GM19240 (cell line): ENCODE data around the gene TEX10.
"Not testable (repeated sequence)": the region's sequence is repeated elsewhere in the genome, so short reads cannot be mapped to it uniquely, and the experiment has no call there.

Experiments used
- DNase-seq: peaks from one replicate; pipeline ENCODE4 v3.0.0; 2011; ENCODE audit warnings: low spot score; ENCODE audit not compliant: insufficient read length

Gene TEX10

GRCh38 chr9:100350188-100350587 lies 2.6 kb downstream of the TEX10 start:
- DNase-seq, result no peak

- no peak for DNase-seq
Measured at GRCh38 chr9:100346836-100347235, 5.9 kb downstream of the TEX10 start.

DNA sequence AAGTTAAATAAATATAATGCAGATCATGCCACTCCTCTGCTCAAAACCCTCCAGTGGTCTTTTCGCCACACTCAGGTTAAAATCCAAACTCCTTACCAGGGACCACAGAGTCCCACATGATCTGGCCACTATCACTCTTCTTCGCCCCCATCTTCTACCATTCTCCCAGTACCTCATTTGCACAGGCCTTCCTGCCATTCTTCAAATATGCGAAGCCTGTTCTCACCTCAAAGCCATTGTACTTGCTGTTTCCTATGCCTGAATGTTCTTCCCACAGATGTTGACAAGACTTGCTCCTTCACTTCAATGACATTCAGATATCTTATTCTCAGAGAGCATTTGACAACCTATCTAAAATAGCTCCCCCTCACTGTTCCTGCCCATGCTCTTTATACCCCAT lies 10.9 kb downstream of the TEX10 start:
- no peak for DNase-seq

DNA sequence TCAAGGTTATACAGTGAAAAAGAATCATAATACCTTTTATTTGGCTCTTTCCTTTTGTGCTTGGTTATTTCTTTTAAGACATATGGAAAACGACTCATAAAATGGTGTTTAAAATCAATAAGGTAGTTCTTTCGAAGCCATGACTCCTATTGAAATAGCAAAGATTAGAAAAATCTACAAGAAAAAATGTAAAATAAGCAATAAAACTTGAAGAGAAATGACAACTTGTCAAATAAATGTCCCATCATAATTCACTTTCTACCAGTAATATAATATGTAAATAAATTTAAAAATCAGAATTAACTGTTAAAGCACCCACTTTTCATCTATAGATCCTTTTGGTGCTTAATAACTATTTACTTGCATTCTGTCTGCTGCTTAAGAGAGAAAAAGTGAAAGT lies 12.5 kb downstream of the TEX10 start:
- no peak for DNase-seq

DNA sequence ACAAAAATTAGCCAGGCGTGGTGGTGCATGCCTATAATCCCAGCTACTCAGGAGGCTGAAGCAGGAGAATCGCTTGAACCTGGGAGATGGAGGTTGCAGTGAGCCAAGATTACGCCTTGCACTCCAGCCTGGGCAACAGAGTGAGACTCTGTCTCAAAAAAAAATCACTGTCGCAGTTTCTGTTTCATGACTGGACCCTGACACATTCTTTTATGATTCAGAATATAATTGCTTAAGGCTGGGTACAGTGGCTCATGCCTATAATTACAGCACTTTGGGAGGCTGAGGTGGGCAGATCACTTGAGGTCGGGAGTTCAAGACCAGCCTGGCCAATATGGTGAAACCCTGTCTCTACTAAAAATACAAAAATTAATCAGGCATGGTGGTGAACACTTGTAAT lies 14.0 kb downstream of the TEX10 start:
- DNase-seq, result not testable (repeated sequence)

DNA sequence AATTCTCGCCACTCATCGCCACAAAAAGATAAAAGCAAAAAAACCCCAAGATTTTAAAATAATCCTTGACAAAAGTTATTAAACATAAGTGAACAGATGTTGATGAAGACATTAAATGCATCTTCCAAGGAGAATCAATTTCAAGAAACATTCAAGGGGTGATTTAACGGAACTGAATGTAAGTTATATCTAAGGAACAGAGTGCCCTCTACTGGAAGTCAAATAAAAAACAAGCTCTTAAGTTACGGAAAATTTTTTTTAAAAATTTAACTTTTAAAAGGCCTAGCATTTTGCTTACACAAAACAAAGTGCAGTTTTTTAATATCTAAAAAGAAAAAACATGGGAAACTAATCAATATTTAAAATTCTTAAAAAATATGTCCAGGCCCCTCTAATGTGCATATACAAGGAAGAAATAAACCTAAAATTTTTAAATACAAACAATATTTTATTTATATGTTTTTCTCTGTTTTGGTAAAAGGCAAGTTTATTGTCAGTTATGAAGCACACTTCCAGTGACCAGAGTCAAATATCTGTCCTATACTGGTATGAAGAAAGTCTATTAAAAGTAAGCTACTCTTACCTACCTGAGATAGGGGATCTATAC lies 28.0 kb downstream of the TEX10 start:
- no peak for DNase-seq

DNA sequence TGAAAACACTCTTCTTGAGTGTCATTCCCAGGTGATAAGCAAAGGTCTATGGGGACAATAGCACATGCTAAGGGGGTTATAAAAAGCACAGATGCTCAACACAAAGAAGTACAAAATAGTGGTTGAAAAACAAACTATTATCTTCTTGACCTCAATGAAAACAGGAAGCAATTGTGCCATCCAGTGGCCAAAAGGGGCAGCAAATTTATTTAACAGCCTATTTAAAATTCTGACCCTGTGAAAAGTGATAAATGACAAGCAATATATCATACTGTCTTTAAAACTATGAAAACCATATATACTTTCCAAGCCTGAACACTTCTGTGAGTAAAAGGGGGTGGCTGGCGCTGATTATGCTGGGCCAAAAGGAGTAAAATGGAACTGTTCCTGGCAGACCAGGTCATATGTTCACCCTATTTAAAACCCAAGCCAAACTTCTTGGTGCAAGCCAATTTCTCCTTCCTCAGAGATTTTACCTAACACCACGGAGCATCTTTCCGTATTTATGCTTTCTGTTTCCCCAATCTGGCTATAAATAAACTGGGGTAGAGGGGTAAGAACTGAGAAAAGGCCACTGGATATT lies 29.7 kb downstream of the TEX10 start:
- DNase-seq, result no peak

DNA sequence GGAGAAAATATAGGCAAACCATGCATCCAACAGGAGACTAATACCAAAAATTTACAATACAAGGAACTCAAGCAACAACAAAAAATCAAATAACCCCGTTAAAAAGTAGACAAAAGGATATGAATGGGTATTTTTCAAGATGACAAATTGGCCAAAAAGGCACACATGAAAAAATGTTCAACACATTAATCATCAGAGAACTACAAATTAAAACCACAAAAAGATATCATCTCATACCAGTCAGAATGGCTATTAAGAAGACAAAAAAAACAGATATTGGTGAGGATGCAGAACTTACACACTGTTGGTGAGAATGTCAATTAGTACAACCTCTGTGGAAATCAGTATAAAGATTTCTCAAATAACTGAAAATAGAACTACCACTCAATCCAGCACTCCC lies 35.0 kb downstream of the TEX10 start:
- DNase-seq, result no peak

DNA sequence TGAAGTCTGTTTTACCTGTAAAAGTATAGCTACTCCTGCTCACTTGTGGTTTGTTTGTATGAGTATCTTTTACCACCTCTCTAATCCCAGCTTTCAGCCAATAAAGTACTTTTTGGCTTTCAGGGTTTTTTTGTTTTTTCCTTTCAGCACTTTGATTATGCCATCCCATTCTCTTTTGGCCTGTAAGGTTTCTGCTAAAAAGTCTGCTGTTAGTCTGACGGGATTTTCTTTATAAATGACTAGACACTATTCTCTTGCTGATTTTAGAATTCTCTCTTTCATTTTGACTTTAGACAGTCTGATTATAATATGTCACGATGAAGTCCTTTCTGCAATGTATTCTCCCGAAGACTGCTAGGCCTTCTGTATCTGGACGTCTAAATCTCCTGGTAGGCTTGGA lies 37.2 kb downstream of the TEX10 start:
- no peak for DNase-seq

DNA sequence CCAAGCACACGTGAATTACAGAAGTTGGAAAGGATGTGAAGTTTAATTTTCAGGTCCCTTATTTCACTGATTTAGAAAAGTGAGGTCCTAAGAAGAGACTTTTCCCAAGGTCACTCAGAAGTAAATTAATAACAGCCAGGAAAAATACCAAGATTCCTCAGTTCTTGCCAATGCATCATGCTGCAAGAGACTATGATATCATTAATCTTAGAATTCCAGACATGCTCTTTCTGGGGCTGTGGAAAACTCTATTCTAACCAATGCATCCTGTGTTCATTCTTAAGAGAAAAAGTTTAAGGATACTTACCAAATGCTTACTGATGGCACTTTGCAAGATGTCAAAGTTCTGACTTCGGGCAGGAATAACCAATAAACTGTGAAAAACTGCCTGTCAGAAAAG lies 42.8 kb downstream of the TEX10 start:
- no peak for DNase-seq

GRCh38 chr9:100308965-100309564 lies 43.7 kb downstream of the TEX10 start:
- DNase-seq, result no peak

- no peak for DNase-seq
Measured at GRCh38 chr9:100307080-100307479, 45.7 kb downstream of the TEX10 start.

DNA sequence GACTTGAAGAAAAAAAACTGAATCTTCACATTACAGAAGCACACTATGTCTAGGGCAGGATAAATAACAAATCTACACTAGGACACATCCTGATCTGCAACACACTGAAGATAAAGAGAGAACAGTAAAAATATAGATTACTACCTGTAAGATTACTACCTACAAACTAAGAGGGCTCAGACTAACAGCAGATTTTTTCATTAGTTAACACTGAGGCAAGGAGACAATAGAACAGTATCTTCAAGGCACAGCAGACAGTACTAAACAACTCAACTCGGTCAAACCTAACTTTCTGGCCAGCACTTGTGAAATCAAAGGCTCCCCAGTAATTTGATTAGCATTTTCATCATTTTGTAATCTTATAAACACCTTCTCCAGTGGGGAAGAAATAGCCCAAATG lies 46.5 kb downstream of the TEX10 start:
- no peak for DNase-seq

DNA sequence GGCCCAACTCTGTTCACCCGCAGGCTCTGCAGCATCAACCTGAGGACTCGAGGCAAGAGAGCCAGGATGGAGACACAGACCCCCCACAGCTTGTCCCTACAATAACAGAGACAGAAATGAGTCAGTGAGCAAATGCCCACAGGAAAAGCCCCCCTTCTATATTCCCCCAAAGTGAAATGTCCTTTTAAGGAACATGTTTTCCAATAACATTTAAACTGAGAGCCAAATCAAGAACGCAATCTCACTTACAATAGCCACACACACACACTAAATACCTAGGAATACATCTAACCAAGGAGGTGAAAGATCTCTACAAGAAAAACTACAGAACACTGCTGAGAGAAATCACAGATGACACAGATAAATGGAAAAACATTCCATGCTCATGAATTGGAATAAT lies 49.0 kb downstream of the TEX10 start:
- DNase-seq, result no peak

DNA sequence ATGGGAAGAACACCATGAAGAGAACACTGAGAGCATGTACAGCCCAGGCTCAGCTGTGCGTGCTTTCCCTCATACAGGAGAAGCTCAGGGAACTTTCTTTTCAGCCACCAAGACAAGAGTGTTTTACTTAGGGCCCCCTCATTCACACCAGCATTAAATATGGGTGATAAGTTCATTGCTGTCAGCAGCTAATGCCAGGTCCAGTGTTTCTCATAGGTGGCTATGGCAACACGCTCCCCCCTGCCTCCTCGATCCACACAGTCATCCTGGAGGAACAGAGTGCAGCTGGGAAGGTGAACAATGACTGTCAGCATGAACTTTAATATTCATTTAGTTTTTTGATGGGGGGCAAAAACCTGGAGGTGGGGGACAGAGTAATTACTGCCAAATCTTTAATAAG lies 54.4 kb downstream of the TEX10 start:
- no peak for DNase-seq

DNA sequence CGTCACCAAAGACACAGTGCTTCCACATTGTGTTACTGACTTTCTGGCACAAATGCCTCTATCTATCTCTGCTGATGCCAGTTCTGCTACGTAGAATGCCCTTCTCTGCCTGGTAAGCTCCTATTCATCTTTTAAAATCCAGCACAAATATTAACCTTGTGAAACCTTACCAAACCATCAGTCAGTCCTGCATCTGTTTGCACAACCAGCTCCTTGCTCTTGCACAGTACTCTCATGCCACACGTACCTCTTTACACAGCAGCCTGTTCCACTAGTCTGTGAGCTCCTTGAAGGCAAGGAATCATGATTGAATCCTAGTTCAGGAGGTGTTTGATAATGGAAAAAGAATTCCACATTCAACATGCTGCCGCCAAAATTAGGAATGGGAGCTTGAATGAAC lies 56.3 kb downstream of the TEX10 start:
- no peak for DNase-seq

DNA sequence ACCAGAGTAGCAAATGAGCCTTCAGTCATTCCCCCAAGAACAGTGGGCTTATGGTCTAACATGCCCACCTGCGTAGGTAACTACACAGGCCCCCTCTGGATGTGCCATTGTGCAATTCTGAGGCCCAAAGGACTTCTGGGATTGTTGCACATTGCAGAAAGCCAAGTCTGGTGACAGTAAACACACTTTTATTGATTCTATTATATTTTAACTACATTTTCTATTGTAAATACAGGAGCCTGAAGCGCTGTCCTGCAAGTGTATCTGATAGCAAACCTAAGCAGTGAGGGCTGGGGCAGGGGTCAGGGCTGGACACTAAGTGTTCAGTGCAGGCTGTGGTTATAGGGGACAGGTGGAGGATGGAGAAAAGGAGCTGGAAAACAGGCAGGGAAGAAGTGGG lies 57.5 kb downstream of the TEX10 start:
- no peak for DNase-seq

DNA sequence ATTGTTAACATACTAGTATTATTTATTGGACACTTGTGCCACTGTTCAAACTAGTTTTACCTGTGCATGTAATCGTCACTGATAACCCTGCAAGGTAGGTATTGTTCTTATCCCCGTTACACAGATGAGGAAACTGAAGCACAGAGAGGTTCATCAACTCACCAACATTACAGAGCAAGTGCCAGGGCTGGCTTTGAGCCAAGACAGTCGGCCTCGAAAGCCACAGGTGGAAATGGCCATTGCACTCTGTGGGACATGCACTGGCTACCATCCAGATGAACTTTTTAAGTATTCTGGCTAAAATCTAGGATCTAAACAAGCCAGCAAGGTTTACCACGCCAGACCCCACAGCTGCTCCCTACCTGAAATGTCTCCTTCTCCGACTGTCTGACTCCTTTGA lies 57.9 kb downstream of the TEX10 start:
- no peak for DNase-seq

- no peak for DNase-seq
Measured at GRCh38 chr9:100294341-100294740, 58.4 kb downstream of the TEX10 start.

DNA sequence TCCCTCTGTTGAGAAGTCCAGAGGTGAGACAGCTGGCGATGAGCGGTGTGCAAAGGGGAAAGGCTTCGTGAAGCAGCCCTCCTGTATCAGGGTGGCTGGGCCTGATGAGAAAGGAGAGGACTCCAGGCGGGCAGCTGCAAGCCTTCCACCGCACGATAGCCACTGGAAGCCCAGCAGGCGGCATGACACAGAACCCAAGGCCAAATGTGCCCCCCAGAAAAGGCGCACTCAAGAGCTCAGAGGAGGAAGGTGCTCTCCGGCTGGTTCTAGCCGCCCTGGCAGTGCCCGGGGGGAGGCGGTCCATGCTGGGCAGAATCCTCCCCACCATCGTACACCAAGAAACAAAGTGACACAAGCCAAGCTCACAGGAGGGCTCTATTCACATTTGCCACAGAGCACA lies 60.3 kb downstream of the TEX10 start:
- DNase-seq, result no peak

GRCh38 chr9:100290714-100291113 lies 62.0 kb downstream of the TEX10 start:
- no peak for DNase-seq

DNA sequence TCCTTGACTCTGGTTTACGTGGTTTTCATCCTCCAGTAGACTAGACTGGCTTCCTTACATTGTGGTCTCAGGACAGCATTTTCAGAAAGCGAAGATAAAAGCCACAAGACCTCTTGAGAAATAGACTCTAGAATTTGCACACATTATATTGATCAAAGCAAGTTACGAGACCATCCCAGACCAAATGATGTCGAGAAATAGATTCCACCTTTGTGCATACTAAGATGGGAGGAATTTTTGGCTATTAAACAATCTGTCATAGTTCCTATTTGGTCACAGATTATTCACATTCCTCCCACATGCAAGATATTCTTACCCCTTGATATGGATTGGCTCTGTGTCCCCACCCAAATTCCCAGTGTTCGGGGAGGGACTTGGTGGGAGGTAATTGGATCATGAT lies 65.6 kb downstream of the TEX10 start:
- DNase-seq, result no peak

GRCh38 chr9:100286257-100286656 lies 66.5 kb downstream of the TEX10 start:
- DNase-seq, result no peak
